Upper lobe of left lung (tissue), 4 donors: Measurements from ENCODE around the gene FOXP1.

ENCODE experiments used
- POLR2A ChIP-seq, 4 donors: fragments of 450-650 bp; IDR thresholded peaks; one replicate each; pipeline ENCODE4 v1.5.1; 2016 to 2017; ENCODE audit warnings: antibody characterized with exemption in 4 of 4, mild to moderate bottlenecking in 2 of 4
- POLR2AphosphoS5 ChIP-seq, 2 donors: sonication (generic); formaldehyde crosslinking; IDR thresholded peaks; one replicate each; pipeline ENCODE4 v1.5.1; 2017; ENCODE audit warnings: antibody characterized with exemption in 2 of 2

- no peak for TF ChIP-seq POLR2A (IDR thresholded peaks at IDR 0.05)
- TF ChIP-seq POLR2AphosphoS5 (IDR thresholded peaks at IDR 0.05): no peak
Observed at GRCh38 chr3:70990723-70991122, 592.8 kb downstream of the FOXP1 start.
